Measurements from ENCODE around the gene SAMHD1. TPM values are rescaled to one million over a fixed set of nuclear protein-coding genes. Genes with fewer than 3 reads are reported as not detected.

The SAMHD1 gene
- total and polyA plus RNA-seq, 2 of the 13 experiments (the other 11 are each of a cell fraction or from before 2014, with no cell fraction given) = 16.9 to 43.5 TPM

DNA sequence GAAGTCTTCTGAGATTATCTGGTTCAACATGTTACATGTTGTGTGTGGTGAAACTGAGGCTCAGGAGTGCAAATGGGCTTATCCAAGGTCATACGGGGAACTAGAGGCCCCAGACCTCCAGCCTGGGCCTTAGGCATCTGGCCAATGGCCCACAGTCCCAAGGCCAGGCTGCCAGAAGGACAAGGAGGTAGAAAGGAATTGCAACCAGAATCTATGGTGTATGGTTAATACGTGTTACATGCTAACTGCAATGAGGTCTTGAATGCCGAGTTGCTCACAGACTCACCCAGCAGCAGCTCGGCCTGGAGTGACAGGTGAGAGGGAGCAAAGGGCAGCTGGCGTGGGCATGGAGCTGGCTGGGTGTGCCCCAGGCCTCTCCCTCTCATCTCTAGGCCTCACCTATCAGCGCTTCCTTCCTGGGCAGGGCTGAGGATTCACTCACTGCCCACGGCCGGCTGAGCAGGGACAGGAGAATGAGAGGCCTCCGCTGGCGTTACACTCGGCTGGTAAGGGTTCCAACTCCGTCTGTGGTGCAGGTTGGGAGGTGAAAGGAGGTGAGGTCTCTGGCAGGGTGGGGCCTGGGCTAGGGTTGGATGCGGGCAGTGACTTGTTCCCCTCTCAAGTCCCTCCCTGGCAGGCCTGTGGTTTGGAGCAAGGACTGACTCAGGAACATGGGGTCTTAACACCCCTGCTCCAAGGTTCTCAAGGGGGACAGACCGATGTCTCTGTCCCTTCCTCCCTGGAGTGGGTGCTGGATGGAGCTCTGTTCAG is 75.6 kb downstream of the SAMHD1 start, which contains the start of gene TLDC2 (continued):
- TF ChIP-seq, protein P1, sequence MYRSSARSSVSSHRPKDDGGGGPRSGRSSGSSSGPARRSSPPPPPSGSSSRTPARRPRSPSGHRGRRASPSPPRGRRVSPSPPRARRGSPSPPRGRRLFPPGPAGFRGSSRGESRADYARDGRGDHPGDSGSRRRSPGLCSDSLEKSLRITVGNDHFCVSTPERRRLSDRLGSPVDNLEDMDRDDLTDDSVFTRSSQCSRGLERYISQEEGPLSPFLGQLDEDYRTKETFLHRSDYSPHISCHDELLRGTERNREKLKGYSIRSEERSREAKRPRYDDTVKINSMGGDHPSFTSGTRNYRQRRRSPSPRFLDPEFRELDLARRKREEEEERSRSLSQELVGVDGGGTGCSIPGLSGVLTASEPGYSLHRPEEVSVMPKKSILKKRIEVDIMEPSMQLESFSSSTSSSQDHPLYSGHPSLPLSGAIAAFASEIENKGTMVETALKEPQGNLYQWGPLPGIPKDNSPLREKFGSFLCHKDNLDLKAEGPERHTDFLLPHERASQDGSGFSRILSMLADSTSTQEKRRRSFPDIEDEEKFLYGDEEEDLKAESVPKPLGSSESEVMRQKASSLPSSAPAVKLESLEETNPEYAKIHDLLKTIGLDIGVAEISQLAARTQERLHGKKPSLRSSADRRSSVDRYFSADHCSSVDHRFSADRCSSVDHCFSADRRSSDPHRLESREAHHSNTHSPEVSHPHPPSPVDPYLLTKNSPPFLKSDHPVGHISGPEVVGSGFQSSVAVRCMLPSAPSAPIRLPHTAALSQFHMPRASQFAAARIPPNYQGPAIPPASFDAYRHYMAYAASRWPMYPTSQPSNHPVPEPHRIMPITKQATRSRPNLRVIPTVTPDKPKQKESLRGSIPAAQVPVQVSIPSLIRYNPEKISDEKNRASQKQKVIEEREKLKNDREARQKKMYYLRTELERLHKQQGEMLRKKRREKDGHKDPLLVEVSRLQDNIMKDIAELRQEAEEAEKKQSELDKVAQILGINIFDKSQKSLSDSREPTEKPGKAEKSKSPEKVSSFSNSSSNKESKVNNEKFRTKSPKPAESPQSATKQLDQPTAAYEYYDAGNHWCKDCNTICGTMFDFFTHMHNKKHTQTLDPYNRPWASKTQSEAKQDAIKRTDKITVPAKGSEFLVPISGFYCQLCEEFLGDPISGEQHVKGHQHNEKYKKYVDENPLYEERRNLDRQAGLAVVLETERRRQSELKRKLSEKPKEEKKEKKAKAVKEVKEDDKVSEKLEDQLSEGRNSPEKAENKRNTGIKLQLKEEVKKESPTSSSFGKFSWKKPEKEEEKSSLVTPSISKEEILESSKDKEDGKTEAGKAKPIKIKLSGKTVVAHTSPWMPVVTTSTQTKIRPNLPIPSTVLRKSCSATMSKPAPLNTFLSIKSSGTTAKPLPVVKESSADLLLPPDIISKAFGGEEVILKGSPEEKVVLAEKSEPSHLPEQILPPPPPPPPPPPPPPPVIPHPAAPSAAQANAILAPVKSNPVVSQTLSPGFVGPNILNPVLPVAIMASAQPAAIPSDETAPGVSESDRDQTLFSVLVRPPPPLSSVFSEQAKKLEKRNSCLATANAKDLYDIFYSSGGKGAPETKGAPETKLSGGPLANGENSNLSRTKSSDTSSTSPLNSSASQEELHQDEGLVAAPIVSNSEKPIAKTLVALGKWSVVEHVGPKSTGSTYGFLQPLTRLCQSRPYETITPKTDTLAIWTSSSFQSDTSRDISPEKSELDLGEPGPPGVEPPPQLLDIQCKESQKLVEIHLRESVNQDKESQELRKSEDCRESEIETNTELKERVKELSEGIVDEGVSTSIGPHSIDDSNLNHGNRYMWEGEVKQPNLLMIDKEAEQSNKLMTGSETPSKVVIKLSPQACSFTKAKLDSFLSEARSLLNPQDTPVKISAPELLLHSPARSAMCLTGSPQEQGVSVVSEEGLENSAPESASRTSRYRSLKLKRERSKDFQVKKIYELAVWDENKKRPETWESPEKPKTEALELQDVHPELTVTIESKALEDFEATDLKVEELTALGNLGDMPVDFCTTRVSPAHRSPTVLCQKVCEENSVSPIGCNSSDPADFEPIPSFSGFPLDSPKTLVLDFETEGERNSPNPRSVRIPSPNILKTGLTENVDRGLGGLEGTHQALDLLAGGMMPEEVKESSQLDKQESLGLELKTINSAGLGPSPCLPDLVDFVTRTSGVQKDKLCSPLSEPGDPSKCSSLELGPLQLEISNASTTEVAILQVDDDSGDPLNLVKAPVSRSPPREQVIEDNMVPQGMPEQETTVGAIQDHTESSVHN (CRISPR knock-in tag; IDR thresholded peaks at IDR 0.05) = peak; percentile 33; the same call in 1 of the 2 replicates
- TF ChIP-seq ZNF3 (CRISPR knock-in tag; IDR thresholded peaks at IDR 0.05) (no peak), ZNF34 (CRISPR knock-in tag; IDR thresholded peaks at IDR 0.05; ENCODE audit: borderline replicate concordance) (peak; percentile 81; the same call in 1 of the 2 replicates), HNRNPL (IDR thresholded peaks at IDR 0.05; ENCODE audit: low read depth, low read length) (peak; percentile 99), ZNF484 (CRISPR knock-in tag; IDR thresholded peaks at IDR 0.05; ENCODE audit: borderline replicate concordance, low read depth) (no peak), SIX1 (CRISPR knock-in tag; IDR thresholded peaks at IDR 0.05; ENCODE audit: borderline replicate concordance) (0 out of 2 replicates have a peak, but pooled peaks have one; percentile 40), SOX5 (CRISPR knock-in tag; IDR thresholded peaks at IDR 0.05; ENCODE audit: borderline replicate concordance) (0 out of 2 replicates have a peak, but pooled peaks have one; percentile 23), KDM5B (CRISPR knock-in tag; IDR thresholded peaks at IDR 0.05; ENCODE audit: borderline replicate concordance) (peak; percentile 85), ZNF329 (CRISPR knock-in tag; IDR thresholded peaks at IDR 0.05; ENCODE audit: low read depth) (no peak), TARDBP (CRISPR knock-in tag; IDR thresholded peaks at IDR 0.05) (peak; percentile 24), ERF (CRISPR knock-in tag; IDR thresholded peaks at IDR 0.05) (peak; percentile 40; the same call in 1 of the 2 replicates)
- TF ChIP-seq, protein P2, sequence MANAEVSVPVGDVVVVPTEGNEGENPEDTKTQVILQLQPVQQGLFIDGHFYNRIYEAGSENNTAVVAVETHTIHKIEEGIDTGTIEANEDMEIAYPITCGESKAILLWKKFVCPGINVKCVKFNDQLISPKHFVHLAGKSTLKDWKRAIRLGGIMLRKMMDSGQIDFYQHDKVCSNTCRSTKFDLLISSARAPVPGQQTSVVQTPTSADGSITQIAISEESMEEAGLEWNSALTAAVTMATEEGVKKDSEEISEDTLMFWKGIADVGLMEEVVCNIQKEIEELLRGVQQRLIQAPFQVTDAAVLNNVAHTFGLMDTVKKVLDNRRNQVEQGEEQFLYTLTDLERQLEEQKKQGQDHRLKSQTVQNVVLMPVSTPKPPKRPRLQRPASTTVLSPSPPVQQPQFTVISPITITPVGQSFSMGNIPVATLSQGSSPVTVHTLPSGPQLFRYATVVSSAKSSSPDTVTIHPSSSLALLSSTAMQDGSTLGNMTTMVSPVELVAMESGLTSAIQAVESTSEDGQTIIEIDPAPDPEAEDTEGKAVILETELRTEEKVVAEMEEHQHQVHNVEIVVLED (CRISPR knock-in tag; IDR thresholded peaks at IDR 0.05; ENCODE audit: borderline replicate concordance) = no peak
- TF ChIP-seq, protein P3, sequence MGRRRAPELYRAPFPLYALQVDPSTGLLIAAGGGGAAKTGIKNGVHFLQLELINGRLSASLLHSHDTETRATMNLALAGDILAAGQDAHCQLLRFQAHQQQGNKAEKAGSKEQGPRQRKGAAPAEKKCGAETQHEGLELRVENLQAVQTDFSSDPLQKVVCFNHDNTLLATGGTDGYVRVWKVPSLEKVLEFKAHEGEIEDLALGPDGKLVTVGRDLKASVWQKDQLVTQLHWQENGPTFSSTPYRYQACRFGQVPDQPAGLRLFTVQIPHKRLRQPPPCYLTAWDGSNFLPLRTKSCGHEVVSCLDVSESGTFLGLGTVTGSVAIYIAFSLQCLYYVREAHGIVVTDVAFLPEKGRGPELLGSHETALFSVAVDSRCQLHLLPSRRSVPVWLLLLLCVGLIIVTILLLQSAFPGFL (CRISPR knock-in tag; IDR thresholded peaks at IDR 0.05) = 0 out of 2 replicates have a peak, but pooled peaks have one; percentile 79
- TF ChIP-seq, protein P4, sequence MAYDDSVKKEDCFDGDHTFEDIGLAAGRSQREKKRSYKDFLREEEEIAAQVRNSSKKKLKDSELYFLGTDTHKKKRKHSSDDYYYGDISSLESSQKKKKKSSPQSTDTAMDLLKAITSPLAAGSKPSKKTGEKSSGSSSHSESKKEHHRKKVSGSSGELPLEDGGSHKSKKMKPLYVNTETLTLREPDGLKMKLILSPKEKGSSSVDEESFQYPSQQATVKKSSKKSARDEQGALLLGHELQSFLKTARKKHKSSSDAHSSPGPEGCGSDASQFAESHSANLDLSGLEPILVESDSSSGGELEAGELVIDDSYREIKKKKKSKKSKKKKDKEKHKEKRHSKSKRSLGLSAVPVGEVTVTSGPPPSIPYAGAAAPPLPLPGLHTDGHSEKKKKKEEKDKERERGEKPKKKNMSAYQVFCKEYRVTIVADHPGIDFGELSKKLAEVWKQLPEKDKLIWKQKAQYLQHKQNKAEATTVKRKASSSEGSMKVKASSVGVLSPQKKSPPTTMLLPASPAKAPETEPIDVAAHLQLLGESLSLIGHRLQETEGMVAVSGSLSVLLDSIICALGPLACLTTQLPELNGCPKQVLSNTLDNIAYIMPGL (CRISPR knock-in tag; IDR thresholded peaks at IDR 0.05; ENCODE audit: borderline replicate concordance in 1 of 2, low read depth in 1 of 2) = peak; percentile 50 to 79; a peak in 3 of 4 replicates
